GM12801 (cell line): ENCODE measurements around the gene CHD5.

ENCODE experiments used
- CTCF ChIP-seq: IDR thresholded peaks from one replicate; pipeline ENCODE4 v1.5.1; 2011; ENCODE audit warnings: control low read depth; ENCODE audit not compliant: insufficient read length; ENCODE audit errors: extremely low read depth

The CHD5 gene

GRCh38 chr1:6086762-6087376, 93.3 kb downstream of the CHD5 start:
- TF ChIP-seq CTCF: no peak

GRCh38 chr1:6086358-6086757, 93.8 kb downstream of the CHD5 start:
- no peak for TF ChIP-seq CTCF

- no peak for TF ChIP-seq CTCF
Observed at GRCh38 chr1:6085666-6086065, 94.5 kb downstream of the CHD5 start.

GRCh38 chr1:6084781-6085495, 95.2 kb downstream of the CHD5 start:
- no peak for TF ChIP-seq CTCF

- no peak for TF ChIP-seq CTCF
Observed at GRCh38 chr1:6083801-6084446, 96.2 kb downstream of the CHD5 start.

GRCh38 chr1:6083385-6083784, 96.7 kb downstream of the CHD5 start:
- no peak for TF ChIP-seq CTCF

GRCh38 chr1:6082430-6082971, 97.6 kb downstream of the CHD5 start:
- TF ChIP-seq CTCF: no peak
